ENCODE data around the gene MAPK14.

DNA sequence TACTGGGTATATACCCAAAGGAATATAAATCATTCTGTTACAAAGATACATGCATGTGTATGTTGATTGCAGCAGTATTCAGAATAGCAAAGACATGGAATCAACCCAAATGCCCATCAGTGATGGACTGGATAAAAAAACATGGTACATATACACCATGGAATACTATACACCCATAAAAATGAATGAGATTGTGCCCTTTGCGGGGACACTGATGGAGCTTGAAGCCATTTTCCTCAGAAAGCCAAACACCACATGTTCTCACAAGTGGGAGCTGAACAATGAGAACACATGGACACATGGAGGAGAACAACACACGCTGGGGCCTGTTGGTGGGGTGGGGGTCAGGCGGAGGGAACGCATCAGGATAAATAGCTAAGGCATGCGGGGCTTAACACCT, 61.4 kb downstream of the MAPK14 start:
- TF ChIP-seq, protein P1, sequence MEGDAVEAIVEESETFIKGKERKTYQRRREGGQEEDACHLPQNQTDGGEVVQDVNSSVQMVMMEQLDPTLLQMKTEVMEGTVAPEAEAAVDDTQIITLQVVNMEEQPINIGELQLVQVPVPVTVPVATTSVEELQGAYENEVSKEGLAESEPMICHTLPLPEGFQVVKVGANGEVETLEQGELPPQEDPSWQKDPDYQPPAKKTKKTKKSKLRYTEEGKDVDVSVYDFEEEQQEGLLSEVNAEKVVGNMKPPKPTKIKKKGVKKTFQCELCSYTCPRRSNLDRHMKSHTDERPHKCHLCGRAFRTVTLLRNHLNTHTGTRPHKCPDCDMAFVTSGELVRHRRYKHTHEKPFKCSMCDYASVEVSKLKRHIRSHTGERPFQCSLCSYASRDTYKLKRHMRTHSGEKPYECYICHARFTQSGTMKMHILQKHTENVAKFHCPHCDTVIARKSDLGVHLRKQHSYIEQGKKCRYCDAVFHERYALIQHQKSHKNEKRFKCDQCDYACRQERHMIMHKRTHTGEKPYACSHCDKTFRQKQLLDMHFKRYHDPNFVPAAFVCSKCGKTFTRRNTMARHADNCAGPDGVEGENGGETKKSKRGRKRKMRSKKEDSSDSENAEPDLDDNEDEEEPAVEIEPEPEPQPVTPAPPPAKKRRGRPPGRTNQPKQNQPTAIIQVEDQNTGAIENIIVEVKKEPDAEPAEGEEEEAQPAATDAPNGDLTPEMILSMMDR (IDR thresholded peaks at IDR 0.05) = no peak
- no peak for TF ChIP-seq POLR2A (IDR thresholded peaks at IDR 0.05)
